ENCODE results near the gene COL27A1.

DNA sequence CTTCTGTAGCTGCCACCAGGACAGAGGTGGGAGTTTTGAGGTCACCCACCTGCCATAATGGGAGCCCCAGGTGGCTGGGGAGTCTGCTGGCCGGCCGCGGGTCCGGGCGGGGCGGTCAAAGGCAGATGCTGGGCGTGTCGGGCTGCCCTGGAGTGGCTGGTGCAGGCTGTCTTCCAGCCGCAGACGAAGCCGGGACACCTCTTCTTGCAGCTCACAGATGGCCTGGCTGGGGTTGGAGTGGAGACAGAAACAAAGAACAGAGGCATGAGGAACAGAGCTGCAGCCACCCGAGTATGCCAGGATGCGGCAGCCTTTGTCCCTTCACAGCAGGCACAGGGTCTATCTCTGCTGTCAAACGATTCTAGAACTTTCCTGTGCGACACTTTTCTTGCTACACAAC lies 192.3 kb downstream of the COL27A1 start:
- TF ChIP-seq, protein P1, sequence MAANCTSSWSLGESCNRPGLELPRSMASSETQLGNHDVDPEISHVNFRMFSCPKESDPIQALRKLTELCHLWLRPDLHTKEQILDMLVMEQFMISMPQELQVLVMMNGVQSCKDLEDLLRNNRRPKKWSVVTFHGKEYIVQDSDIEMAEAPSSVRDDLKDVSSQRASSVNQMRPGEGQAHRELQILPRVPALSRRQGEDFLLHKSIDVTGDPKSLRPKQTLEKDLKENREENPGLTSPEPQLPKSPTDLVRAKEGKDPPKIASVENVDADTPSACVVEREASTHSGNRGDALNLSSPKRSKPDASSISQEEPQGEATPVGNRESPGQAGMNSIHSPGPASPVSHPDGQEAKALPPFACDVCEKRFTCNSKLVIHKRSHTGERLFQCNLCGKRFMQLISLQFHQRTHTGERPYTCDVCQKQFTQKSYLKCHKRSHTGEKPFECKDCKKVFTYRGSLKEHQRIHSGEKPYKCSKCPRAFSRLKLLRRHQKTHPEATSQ (tag by site-specific recombination; IDR thresholded peaks at IDR 0.05): no peak
- TF ChIP-seq, protein P2, sequence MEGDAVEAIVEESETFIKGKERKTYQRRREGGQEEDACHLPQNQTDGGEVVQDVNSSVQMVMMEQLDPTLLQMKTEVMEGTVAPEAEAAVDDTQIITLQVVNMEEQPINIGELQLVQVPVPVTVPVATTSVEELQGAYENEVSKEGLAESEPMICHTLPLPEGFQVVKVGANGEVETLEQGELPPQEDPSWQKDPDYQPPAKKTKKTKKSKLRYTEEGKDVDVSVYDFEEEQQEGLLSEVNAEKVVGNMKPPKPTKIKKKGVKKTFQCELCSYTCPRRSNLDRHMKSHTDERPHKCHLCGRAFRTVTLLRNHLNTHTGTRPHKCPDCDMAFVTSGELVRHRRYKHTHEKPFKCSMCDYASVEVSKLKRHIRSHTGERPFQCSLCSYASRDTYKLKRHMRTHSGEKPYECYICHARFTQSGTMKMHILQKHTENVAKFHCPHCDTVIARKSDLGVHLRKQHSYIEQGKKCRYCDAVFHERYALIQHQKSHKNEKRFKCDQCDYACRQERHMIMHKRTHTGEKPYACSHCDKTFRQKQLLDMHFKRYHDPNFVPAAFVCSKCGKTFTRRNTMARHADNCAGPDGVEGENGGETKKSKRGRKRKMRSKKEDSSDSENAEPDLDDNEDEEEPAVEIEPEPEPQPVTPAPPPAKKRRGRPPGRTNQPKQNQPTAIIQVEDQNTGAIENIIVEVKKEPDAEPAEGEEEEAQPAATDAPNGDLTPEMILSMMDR (tag by site-specific recombination; IDR thresholded peaks at IDR 0.05): no peak
- TF ChIP-seq ZNF701 (tag by site-specific recombination; IDR thresholded peaks at IDR 0.05): no peak
- TF ChIP-seq, protein P3, sequence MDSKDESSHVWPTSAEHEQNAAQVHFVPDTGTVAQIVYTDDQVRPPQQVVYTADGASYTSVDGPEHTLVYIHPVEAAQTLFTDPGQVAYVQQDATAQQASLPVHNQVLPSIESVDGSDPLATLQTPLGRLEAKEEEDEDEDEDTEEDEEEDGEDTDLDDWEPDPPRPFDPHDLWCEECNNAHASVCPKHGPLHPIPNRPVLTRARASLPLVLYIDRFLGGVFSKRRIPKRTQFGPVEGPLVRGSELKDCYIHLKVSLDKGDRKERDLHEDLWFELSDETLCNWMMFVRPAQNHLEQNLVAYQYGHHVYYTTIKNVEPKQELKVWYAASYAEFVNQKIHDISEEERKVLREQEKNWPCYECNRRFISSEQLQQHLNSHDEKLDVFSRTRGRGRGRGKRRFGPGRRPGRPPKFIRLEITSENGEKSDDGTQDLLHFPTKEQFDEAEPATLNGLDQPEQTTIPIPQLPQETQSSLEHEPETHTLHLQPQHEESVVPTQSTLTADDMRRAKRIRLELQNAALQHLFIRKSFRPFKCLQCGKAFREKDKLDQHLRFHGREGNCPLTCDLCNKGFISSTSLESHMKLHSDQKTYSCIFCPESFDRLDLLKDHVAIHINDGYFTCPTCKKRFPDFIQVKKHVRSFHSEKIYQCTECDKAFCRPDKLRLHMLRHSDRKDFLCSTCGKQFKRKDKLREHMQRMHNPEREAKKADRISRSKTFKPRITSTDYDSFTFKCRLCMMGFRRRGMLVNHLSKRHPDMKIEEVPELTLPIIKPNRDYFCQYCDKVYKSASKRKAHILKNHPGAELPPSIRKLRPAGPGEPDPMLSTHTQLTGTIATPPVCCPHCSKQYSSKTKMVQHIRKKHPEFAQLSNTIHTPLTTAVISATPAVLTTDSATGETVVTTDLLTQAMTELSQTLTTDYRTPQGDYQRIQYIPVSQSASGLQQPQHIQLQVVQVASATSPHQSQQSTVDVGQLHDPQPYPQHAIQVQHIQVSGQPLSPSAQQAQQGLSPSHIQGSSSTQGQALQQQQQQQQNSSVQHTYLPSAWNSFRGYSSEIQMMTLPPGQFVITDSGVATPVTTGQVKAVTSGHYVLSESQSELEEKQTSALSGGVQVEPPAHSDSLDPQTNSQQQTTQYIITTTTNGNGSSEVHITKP (tag by site-specific recombination; IDR thresholded peaks at IDR 0.05): no peak
- no peak for TF ChIP-seq ZNF274 (IDR thresholded peaks at IDR 0.05; ENCODE audit: low read length)
- TF ChIP-seq ZNF274 (tag by site-specific recombination; IDR thresholded peaks at IDR 0.05; ENCODE audit: borderline replicate concordance): no peak
- no peak for TF ChIP-seq FEZF1 (tag by site-specific recombination; IDR thresholded peaks at IDR 0.05)
- no peak for TF ChIP-seq ZNF792 (tag by site-specific recombination; IDR thresholded peaks at IDR 0.05)
- TF ChIP-seq, protein P4, sequence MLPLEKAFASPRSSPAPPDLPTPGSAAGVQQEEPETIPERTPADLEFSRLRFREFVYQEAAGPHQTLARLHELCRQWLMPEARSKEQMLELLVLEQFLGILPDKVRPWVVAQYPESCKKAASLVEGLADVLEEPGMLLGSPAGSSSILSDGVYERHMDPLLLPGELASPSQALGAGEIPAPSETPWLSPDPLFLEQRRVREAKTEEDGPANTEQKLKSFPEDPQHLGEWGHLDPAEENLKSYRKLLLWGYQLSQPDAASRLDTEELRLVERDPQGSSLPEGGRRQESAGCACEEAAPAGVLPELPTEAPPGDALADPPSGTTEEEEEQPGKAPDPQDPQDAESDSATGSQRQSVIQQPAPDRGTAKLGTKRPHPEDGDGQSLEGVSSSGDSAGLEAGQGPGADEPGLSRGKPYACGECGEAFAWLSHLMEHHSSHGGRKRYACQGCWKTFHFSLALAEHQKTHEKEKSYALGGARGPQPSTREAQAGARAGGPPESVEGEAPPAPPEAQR (tag by site-specific recombination; IDR thresholded peaks at IDR 0.05): no peak
- TF ChIP-seq KLF7 (tag by site-specific recombination; IDR thresholded peaks at IDR 0.05; ENCODE audit: borderline replicate concordance): no peak
- no peak for TF ChIP-seq YY1 (tag by site-specific recombination; IDR thresholded peaks at IDR 0.05)
- no peak for TF ChIP-seq ZNF549 (tag by site-specific recombination; IDR thresholded peaks at IDR 0.05)
- TF ChIP-seq, protein P5, sequence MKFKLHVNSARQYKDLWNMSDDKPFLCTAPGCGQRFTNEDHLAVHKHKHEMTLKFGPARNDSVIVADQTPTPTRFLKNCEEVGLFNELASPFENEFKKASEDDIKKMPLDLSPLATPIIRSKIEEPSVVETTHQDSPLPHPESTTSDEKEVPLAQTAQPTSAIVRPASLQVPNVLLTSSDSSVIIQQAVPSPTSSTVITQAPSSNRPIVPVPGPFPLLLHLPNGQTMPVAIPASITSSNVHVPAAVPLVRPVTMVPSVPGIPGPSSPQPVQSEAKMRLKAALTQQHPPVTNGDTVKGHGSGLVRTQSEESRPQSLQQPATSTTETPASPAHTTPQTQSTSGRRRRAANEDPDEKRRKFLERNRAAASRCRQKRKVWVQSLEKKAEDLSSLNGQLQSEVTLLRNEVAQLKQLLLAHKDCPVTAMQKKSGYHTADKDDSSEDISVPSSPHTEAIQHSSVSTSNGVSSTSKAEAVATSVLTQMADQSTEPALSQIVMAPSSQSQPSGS (tag by site-specific recombination; IDR thresholded peaks at IDR 0.05; ENCODE audit: low read depth): no peak
- no peak for TF ChIP-seq TRIM28 (IDR thresholded peaks at IDR 0.05; ENCODE audit: borderline replicate concordance, low read length)

Measured in HEK293 (cell line).